ENCODE measurements around the gene GALNTL6.

- TF ChIP-seq, protein P1, sequence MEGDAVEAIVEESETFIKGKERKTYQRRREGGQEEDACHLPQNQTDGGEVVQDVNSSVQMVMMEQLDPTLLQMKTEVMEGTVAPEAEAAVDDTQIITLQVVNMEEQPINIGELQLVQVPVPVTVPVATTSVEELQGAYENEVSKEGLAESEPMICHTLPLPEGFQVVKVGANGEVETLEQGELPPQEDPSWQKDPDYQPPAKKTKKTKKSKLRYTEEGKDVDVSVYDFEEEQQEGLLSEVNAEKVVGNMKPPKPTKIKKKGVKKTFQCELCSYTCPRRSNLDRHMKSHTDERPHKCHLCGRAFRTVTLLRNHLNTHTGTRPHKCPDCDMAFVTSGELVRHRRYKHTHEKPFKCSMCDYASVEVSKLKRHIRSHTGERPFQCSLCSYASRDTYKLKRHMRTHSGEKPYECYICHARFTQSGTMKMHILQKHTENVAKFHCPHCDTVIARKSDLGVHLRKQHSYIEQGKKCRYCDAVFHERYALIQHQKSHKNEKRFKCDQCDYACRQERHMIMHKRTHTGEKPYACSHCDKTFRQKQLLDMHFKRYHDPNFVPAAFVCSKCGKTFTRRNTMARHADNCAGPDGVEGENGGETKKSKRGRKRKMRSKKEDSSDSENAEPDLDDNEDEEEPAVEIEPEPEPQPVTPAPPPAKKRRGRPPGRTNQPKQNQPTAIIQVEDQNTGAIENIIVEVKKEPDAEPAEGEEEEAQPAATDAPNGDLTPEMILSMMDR (IDR thresholded peaks at IDR 0.05), result no peak
- TF ChIP-seq POLR2A (IDR thresholded peaks at IDR 0.05), result no peak
- no peak for TF ChIP-seq POLR2AphosphoS5 (IDR thresholded peaks at IDR 0.05)
Measured at GRCh38 chr4:172857026-172857425, 1043.8 kb downstream of the GALNTL6 start.
